HG02943 (cell line): Measurements from ENCODE around the gene OR4F29.
"Not testable (repeated sequence)": the region's sequence is repeated elsewhere in the genome, so short reads cannot be mapped to it uniquely, and the experiment has no call there.

Source experiments
- ATAC-seq: cut with Tn5 transposase; IDR thresholded peaks from one replicate; pipeline ENCODE4 v1.9.1; 2021; ENCODE audit warnings: mild to moderate bottlenecking, low read depth, moderate library complexity; ENCODE audit not compliant: unreplicated experiment

Gene OR4F29

GRCh38 chr1:451578-451977 is at the start of gene OR4F29:
TSS of gene OR4F29 (minus strand) at chr1:451678. CDS start at chr1:451678, 0 bp downstream.
- not testable (repeated sequence) for ATAC-seq
